Retina (tissue), 1 donor: ENCODE data around the gene FAU.

ENCODE experiments used
- DNase-seq: peaks from one replicate; pipeline ENCODE4 v3.0.0-alpha.2; 2016

The FAU gene

GRCh38 chr11:65072631-65072966 lies 49.3 kb downstream of the FAU start:
- no peak for DNase-seq

GRCh38 chr11:65071907-65072630 lies 49.9 kb downstream of the FAU start:
- DNase-seq = no peak
